ENCODE results near the gene ISL2.

ISL2 gene

DNA sequence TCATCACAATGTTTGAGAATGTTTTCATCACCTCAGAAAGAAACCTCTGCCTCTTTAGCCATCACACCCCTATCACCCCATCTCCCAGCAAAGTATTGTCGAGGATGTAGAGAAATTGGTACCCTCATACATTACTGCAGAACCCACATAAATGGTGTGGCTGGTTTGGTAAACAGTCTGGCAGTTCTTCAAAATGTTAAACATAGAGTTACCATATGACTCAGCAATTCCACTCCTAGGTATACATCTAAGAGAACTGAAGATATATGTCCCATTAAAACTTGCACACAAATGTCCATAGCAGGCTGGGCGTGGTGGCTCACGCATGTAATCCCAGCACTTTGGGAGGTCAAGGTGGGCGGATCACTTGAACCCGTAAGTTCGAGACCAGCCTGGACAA, 16.6 kb upstream of the ISL2 start:
- no peak overlapping the region for H3K4me3 ChIP-seq (ENCODE audit: low read depth, low read length)
- TF ChIP-seq, protein P1, sequence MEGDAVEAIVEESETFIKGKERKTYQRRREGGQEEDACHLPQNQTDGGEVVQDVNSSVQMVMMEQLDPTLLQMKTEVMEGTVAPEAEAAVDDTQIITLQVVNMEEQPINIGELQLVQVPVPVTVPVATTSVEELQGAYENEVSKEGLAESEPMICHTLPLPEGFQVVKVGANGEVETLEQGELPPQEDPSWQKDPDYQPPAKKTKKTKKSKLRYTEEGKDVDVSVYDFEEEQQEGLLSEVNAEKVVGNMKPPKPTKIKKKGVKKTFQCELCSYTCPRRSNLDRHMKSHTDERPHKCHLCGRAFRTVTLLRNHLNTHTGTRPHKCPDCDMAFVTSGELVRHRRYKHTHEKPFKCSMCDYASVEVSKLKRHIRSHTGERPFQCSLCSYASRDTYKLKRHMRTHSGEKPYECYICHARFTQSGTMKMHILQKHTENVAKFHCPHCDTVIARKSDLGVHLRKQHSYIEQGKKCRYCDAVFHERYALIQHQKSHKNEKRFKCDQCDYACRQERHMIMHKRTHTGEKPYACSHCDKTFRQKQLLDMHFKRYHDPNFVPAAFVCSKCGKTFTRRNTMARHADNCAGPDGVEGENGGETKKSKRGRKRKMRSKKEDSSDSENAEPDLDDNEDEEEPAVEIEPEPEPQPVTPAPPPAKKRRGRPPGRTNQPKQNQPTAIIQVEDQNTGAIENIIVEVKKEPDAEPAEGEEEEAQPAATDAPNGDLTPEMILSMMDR (IDR thresholded peaks at IDR 0.05; ENCODE audit: low read depth, low read length, missing control alignments) = no peak
- no peak for DNase-seq (ENCODE audit: low read depth)

DNA sequence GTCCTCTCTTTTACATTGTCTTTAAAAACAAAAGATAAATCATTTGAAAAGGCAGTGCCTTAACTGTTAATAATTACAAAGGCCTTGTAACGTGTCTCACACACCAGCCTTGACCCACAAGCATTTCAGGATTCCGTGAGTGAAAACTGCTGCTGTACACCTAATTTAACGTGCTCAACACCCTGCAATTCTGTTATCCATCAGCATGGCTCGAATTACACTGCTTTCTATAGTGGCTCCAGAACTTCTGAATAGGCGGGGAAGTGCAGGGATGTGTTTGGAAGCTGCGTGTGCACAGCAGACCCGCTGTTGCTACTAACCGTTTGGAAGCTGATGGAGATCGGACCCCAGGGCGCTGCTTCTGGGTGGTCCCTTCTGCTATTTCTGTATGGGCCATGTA, 15.4 kb upstream of the ISL2 start:
- no peak overlapping the region for H3K4me3 ChIP-seq (ENCODE audit: low read depth, low read length)
- TF ChIP-seq, protein P1 (IDR thresholded peaks at IDR 0.05; ENCODE audit: low read depth, low read length, missing control alignments) = no peak
- no peak for DNase-seq (ENCODE audit: low read depth)

DNA sequence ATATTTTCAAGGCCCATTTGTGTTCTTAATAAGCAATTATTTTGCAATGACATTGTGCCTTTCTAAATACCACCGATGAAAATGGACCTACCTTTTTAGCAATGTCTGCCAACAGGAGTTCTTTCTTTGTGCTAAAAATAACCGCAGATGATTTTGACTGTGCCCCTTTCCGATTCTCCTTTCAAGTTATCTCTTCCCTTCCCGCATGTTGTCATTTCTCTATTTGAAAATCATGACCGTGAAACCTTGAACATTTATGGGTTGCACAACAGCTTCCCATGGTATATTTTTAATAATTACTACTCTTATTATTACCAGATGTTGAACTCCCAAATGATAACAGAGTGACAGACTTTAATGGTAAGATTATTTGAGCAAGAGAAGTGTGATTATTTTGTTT, 15.0 kb upstream of the ISL2 start:
- no peak for DNase-seq (ENCODE audit: low read depth)
- TF ChIP-seq, protein P1 (IDR thresholded peaks at IDR 0.05; ENCODE audit: low read depth, low read length, missing control alignments) = no peak
- H3K4me3 ChIP-seq (ENCODE audit: low read depth, low read length) = no peak overlapping the region

DNA sequence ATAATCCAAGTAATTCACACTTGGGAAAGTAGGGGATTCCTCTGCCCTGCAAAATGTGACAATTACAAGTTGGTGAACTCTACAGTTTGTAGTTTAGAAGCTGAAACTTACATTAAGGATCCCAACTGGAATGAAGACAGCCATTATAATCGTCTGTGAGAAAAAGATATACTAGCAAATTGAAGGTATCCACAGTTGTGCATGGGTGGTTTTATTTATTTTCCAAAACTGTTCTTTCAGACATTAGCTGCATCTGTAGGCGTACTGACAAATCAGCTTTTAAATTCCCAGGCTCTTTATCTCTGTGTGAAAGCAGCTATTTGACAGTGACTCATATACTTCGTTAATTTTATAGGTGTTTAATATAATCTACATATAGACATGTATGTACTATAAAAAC, 12.5 kb upstream of the ISL2 start:
- no peak for DNase-seq (ENCODE audit: low read depth)
- H3K4me3 ChIP-seq (ENCODE audit: low read depth, low read length) = no peak overlapping the region
- TF ChIP-seq, protein P1 (IDR thresholded peaks at IDR 0.05; ENCODE audit: low read depth, low read length, missing control alignments) = no peak

DNA sequence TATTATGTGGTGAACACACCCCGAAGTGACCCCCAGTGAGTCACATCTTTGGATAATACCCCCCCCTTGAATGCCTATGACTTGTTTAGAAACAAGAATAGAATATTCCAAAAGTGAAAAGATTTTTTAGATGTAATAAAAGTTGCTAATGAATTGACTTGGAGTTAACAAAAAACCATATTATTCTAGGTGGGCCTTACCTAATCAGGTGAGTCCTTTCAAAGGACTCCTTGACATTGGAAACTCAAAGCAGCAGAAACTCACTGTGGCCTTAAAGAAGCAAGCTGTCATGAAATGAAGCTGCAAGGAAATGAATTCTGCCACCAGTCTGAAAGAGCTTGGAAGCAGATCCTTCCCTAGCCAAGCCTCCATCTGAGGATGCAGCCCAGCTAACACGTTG, 10.9 kb upstream of the ISL2 start:
- H3K4me3 ChIP-seq (ENCODE audit: low read depth, low read length) = no peak overlapping the region
- DNase-seq (ENCODE audit: low read depth) = no peak
- TF ChIP-seq, protein P1 (IDR thresholded peaks at IDR 0.05; ENCODE audit: low read depth, low read length, missing control alignments) = no peak

DNA sequence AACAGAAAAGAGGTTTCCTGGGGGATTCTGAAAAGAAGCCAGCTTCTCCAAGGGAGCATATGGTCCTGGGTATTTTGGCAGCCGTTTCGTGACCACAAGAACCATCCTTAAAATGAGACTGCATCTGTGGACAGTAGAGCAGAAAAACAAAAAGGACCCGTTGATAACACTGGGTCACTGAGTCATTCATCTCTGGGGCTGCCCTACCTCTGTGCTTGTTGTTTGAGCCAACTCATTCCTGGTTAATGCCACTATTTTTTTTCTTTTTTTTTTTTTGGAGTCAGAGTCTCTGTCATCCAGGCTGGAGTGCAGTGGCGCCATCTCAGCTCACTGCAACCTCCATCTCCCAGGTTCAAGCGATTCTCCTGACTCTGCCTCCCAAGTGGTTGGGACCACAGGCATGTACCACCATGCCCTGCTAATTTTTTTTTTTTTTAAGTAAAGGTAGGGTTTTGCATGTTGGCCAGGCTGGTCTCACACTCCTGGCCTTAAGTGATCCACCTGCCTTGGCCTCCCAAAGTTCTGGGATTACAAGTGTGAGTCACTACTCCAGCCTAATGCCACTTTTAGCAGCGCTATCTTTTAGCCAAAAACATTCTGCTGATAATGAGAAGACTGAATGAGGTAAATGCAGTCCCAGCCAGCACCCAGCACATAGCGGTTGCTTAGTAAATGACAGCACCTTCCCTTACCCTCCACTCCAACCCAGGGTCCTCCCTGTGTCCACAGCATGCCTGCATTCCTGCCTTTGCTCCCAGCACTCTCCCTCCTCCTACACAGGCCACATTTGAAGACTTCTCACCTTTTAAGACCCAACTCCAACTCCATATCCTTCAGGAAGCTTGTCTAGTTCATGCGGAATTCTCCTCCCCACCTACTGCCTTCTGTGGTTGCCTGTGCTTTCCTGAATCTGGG, 9.1 kb upstream of the ISL2 start:
- DNase-seq (ENCODE audit: low read depth) = no peak
- H3K4me3 ChIP-seq (ENCODE audit: low read depth, low read length) = no peak overlapping the region
- TF ChIP-seq, protein P1 (IDR thresholded peaks at IDR 0.05; ENCODE audit: low read depth, low read length, missing control alignments) = no peak

Measured in GM12864 (cell line).